ENCODE data around the gene NME2. TPM values are rescaled to one million over a fixed set of nuclear protein-coding genes. Genes with fewer than 3 reads are reported as not detected.
"Not testable (repeated sequence)": the region's sequence is repeated elsewhere in the genome, so short reads cannot be mapped to it uniquely, and the experiment has no call there.

NME2 gene
- total and polyA plus RNA-seq, 11 donors, result 171 to 813 (median 289) TPM

DNA sequence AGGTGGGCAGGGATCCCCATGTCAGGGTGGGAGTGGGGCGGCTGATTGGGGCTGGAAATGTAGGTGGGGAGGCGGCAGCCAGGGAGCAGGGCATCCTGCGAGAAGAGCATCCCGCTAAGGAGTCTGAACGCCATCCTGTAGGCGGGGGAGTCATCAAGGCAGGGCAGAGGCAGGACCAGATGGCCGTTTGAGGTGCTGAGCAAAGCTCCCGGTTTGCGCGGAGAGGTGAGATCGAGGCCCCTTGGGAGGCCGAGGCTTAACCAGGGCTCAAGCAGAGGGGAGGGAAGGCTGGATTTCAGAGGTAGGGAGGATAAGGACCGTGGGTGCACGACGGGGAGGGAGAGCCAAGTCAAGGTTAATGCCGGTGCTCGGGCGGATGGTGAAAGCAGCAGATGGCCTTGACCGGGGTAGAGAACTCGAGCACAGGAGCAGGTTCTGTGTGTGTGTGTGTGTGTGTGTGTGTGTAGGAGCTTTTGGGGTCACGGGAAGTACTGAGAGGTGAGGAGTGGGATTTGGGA, 472 bp upstream of the NME2 start:
- DNase-seq, result peak in 3 of 5 donors; percentile 36 to 63 (median 46)
- peaks cover 0 to 20% (median 14%) of the 10 kb centered on the region in 12 donors for H3K4me1 ChIP-seq
- peak; percentile 4 to 11 (median 5) for ATAC-seq
- WGBS, 4 donors, result 5 to 12% (median 8%) methylated on average over 18 to 21 of the region's 21 CpGs
- no peaks in the 10 kb centered on the region for H3K27me3 ChIP-seq
- H3K4me3 ChIP-seq, result peak overlapping the region; percentile 76 to 95 (median 90)
- H3K9me3 ChIP-seq, result no peaks in the 10 kb centered on the region
- peak overlapping the region; percentile 73 to 99 (median 95) for H3K27ac ChIP-seq
- H3K36me3 ChIP-seq, result peaks cover 0 to 60% (median 42%) of the 10 kb centered on the region in 9 donors
- intact Hi-C loops (cut with DNase I), result loop anchor here in 4 of 10 donors (1.0 to 10.0 kb wide), 3 partner anchors 12 to 301 kb away; partner anchors contain the start of genes TOB1 (in 2 of the 4) and NME1 (in 1 of the 4)
- TF ChIP-seq POLR2A (IDR thresholded peaks at IDR 0.05), result no peak
- TF ChIP-seq, protein P1, sequence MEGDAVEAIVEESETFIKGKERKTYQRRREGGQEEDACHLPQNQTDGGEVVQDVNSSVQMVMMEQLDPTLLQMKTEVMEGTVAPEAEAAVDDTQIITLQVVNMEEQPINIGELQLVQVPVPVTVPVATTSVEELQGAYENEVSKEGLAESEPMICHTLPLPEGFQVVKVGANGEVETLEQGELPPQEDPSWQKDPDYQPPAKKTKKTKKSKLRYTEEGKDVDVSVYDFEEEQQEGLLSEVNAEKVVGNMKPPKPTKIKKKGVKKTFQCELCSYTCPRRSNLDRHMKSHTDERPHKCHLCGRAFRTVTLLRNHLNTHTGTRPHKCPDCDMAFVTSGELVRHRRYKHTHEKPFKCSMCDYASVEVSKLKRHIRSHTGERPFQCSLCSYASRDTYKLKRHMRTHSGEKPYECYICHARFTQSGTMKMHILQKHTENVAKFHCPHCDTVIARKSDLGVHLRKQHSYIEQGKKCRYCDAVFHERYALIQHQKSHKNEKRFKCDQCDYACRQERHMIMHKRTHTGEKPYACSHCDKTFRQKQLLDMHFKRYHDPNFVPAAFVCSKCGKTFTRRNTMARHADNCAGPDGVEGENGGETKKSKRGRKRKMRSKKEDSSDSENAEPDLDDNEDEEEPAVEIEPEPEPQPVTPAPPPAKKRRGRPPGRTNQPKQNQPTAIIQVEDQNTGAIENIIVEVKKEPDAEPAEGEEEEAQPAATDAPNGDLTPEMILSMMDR (IDR thresholded peaks at IDR 0.05), result no peak

DNA sequence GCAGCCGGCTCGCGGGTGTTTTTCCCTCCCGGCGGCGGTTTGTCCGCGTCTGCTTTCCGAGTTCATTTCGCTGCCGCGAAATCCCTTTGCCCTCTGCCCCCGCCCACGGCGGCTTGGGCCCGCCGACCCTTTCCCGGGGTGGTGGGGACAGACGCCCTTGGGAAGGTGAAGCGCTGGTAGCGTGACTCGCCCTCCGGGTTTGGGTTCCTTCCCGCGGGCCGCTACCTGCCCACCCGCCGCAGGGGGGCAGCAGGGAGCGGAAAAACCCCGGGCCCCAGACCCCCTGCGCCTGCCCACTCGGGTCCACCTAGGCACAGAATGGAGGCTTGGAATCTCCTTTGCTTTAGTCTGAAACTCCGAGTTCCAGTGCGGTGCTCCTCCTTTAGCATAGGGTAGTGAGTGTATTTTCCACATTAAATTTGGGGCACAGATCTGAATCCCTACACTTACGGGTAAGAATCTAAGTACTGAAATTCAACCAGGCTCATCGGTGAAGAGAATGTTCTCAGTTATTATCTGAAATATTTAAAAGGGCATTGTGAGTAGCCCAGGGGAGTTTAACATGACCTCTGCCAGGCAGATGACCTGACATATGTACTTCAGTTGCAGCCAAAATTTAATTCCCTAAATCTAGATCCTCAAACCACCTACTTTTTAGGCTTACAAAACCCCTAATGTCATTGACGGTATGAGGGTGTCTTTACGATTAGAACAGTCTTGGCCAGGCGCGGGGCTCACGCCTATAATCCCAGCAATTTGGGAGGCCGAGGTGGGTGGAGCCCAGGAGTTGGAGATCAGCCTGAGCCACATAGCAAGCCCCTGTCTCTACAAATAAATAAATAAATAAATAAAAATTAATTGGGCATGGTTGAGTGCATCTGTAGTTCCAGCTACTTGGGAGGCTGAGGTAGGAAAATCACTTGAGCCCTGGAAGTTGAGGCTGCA, 1.0 kb downstream of the NME2 start:
- DNase-seq (peak; percentile 40 to 74 (median 49)), ATAC-seq (peak; percentile 10 to 49 (median 30))
- intact Hi-C loops (cut with DNase I), result loop anchor here in 4 of 10 donors (1.0 to 10.0 kb wide), 3 partner anchors 14 to 302 kb away; partner anchors contain the start of genes TOB1 (in 2 of the 4) and NME1 (in 1 of the 4)
- TF ChIP-seq, protein P1 (IDR thresholded peaks at IDR 0.05), result peak; percentile 33 to 73 (median 64)
- no peak for TF ChIP-seq POLR2A (IDR thresholded peaks at IDR 0.05)
- H3K4me3 ChIP-seq, result peak overlapping the region; percentile 76 to 95 (median 90)
- H3K4me1 ChIP-seq, result peaks cover 0 to 20% (median 14%) of the 10 kb centered on the region in 12 donors
- peak overlapping the region; percentile 73 to 99 (median 95) for H3K27ac ChIP-seq
- no peaks in the 10 kb centered on the region for H3K27me3 ChIP-seq
- H3K36me3 ChIP-seq, result peaks cover 0 to 60% (median 42%) of the 10 kb centered on the region in 9 donors
- H3K9me3 ChIP-seq, result no peaks in the 10 kb centered on the region
- 17 to 27% (median 20%) methylated on average over 33 to 42 of the region's 42 CpGs for WGBS, 4 donors

DNA sequence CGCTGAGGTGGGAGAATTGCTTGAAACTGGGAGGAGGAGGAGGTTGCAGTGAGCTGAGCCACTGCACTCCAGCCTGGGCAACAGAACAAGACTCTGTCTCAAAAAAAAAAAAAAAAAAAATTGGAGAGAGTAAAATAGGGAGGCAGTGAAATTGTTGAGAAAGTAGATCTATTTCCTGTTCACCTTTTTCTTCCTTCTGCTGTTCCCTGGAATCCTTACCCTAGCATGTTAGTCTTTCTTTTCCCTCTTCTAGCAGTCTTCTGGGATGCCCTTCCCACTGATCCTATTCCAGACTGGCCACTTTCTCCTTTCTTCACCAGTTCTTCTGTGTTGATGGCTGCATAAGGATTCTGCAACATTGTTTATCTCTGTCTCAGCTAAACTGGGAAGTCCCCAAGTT, 3.1 kb downstream of the NME2 start:
- intact Hi-C loops (cut with DNase I), result loop anchor here in 4 of 10 donors (5.0 to 10.0 kb wide), 2 partner anchors 167 to 305 kb away; partner anchors contain the start of gene TOB1 (in 2 of the 4)
- H3K9me3 ChIP-seq, result no peaks in the 10 kb centered on the region
- no peaks in the 10 kb centered on the region for H3K27me3 ChIP-seq
- no peak for TF ChIP-seq POLR2A (IDR thresholded peaks at IDR 0.05)
- TF ChIP-seq, protein P1 (IDR thresholded peaks at IDR 0.05), result no peak
- H3K4me1 ChIP-seq, result peaks cover 0 to 20% (median 14%) of the 10 kb centered on the region in 12 donors
- DNase-seq (no peak), ATAC-seq (no peak)
- H3K4me3 ChIP-seq, result no peak overlapping the region
- H3K36me3 ChIP-seq, result peaks cover 0 to 67% (median 54%) of the 10 kb centered on the region in 9 donors
- 88 to 92% (median 92%) methylated on average over 1 of the region's 1 CpG for WGBS, 4 donors
- H3K27ac ChIP-seq, result no peak overlapping the region

DNA sequence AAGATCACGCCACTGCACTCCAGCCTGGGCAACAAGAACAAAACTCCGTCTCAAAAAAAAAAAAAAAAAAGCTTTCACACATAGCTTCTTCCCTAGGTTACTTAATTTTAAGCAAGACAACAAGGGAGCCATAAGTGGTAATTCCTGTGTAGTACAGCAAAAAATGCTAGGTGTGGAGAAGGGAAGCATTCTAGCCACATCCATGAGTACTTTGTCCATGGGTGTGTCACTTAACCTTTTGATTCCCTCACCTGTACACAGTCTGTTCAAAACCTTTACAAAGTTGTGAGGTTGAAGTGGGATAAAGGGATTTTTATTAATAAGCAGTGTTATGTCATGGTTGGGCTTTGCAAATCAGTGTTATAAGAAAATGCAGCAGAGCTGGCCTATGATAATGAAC, 4.5 kb downstream of the NME2 start:
- TF ChIP-seq, protein P1 (IDR thresholded peaks at IDR 0.05), result no peak
- TF ChIP-seq POLR2A (IDR thresholded peaks at IDR 0.05), result no peak
- ATAC-seq, result no peak

DNA sequence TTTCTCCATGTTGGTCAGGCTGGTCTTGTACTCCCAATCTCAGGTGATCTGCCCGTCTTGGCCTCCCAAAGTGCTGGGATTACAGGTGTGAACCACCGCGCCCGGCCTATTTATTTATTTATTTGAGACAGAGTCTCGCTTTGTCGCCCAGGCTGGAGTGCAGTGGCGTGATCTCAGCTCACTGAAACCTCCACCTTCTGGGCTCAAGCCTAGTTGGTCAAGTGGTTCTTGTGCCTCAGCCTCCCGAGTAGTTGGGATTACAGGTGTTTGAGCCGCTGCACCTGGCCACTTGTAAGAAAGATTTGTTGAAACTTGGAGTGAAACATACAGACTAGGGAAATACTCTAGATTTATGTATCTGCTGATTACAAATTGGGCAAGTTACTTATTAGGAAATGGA, 5.8 kb downstream of the NME2 start:
- intact Hi-C loops (cut with DNase I); H3K9me3 ChIP-seq; DNase-seq; H3K4me3 ChIP-seq; H3K27me3 ChIP-seq; H3K4me1 ChIP-seq; ATAC-seq; H3K27ac ChIP-seq: not testable (repeated sequence)
- WGBS, 4 donors, result 86 to 98% (median 88%) methylated on average over 9 of the region's 9 CpGs
- peaks cover 0 to 73% (median 63%) of the 10 kb centered on the region in 9 donors for H3K36me3 ChIP-seq

More for the DNA sequence above, 4.5 kb downstream of the NME2 start:
- Histone ChIP-seq H3K9me3 (no peaks in the 10 kb centered on the region), H3K27me3 (no peaks in the 10 kb centered on the region), H3K36me3 (peaks cover 0 to 71% (median 63%) of the 10 kb centered on the region in 9 donors), H3K27ac (no peak overlapping the region), H3K4me1 (peaks cover 0 to 14% (median 9%) of the 10 kb centered on the region in 12 donors), H3K4me3 (no peak overlapping the region)
- WGBS, 4 donors, result 85 to 100% (median 95%) methylated on average over 2 of the region's 2 CpGs
- intact Hi-C loops (cut with DNase I), result no loop called here
- DNase-seq, result no peak
